Measurements from ENCODE around the gene GAMT.

- TF ChIP-seq POLR2A (IDR thresholded peaks at IDR 0.05): no peak
- TF ChIP-seq, protein P1, sequence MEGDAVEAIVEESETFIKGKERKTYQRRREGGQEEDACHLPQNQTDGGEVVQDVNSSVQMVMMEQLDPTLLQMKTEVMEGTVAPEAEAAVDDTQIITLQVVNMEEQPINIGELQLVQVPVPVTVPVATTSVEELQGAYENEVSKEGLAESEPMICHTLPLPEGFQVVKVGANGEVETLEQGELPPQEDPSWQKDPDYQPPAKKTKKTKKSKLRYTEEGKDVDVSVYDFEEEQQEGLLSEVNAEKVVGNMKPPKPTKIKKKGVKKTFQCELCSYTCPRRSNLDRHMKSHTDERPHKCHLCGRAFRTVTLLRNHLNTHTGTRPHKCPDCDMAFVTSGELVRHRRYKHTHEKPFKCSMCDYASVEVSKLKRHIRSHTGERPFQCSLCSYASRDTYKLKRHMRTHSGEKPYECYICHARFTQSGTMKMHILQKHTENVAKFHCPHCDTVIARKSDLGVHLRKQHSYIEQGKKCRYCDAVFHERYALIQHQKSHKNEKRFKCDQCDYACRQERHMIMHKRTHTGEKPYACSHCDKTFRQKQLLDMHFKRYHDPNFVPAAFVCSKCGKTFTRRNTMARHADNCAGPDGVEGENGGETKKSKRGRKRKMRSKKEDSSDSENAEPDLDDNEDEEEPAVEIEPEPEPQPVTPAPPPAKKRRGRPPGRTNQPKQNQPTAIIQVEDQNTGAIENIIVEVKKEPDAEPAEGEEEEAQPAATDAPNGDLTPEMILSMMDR (IDR thresholded peaks at IDR 0.05): no peak
These were observed 21.6 kb upstream of the GAMT start for GRCh38 chr19:1422943-1423342.
